Measurements from ENCODE around the gene PPP2R5C. TPM values are rescaled to one million over a fixed set of nuclear protein-coding genes. Genes with fewer than 3 reads are reported as not detected.

The PPP2R5C gene
- total RNA-seq, 1 experiment from 2014 or later: 96.1 TPM

DNA sequence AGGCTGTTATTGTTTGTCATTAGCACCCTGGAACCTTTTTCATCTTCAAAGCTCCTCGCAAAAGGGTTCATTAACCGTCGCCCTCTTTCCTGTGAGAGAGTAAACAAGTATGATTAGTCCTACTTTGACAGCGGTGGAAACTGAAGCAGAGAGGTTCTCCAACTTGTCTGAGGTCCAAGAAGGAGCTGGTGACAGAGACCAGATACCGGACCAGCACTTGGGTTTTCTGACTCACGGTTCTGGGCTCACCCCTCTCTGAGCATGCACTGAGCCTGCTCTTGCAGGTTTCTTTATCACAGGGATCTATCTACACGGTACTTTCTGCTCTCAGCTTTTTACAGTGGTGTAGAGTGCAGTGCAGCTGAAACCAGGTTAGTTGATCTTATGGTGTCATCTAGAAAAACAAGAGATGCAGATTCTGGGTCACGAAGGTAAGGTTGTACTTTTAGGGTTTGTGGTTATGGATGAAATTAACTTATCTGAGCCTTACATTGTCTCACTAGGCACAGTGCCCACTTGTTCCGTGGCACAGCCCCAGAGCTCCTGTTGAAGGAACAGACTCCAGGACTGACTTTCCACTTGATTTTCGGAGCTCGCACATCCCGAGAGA is 62.1 kb downstream of the PPP2R5C start:
- no peaks in the 10 kb centered on the region for H3K27me3 ChIP-seq (ENCODE audit: low read length)
- no peaks in the 10 kb centered on the region; the same call in 1 of the 2 replicates for H4K20me1 ChIP-seq (ENCODE audit: low read length)
- ATAC-seq: no peak
- no peak overlapping the region for H3K27ac ChIP-seq (ENCODE audit: low read length)
- H3K4me1 ChIP-seq (ENCODE audit: insufficient read depth, low read length): no peaks in the 10 kb centered on the region
- no peak overlapping the region for H3K4me3 ChIP-seq (ENCODE audit: low read length)
- ChIA-PET CTCF (no interaction called here), POLR2A (ENCODE audit: unreplicated experiment) (no interaction called here)
- peaks cover 13% of the 10 kb centered on the region for H3K36me3 ChIP-seq (ENCODE audit: low read depth, low read length)
- no peaks in the 10 kb centered on the region for H3K9me2 ChIP-seq (replicated peaks; ENCODE audit: low read length)
- no peaks in the 10 kb centered on the region for H3F3A ChIP-seq (ENCODE audit: low read length, unreplicated experiment)
- no peak overlapping the region for H3K4me2 ChIP-seq (ENCODE audit: low read length)
- no TSS peak for BruUV-seq (replicated peaks)
- DNase-seq: no peak
- peaks cover 85% of the 10 kb centered on the region for H3K79me2 ChIP-seq (ENCODE audit: low read length)
- TF ChIP-seq EZH2phosphoT487 (IDR thresholded peaks at IDR 0.05; ENCODE audit: borderline replicate concordance, low read length) (no peak), EZH2 (IDR thresholded peaks at IDR 0.05; ENCODE audit: low read length, unreplicated experiment) (no peak)
- TF ChIP-seq, protein P1, sequence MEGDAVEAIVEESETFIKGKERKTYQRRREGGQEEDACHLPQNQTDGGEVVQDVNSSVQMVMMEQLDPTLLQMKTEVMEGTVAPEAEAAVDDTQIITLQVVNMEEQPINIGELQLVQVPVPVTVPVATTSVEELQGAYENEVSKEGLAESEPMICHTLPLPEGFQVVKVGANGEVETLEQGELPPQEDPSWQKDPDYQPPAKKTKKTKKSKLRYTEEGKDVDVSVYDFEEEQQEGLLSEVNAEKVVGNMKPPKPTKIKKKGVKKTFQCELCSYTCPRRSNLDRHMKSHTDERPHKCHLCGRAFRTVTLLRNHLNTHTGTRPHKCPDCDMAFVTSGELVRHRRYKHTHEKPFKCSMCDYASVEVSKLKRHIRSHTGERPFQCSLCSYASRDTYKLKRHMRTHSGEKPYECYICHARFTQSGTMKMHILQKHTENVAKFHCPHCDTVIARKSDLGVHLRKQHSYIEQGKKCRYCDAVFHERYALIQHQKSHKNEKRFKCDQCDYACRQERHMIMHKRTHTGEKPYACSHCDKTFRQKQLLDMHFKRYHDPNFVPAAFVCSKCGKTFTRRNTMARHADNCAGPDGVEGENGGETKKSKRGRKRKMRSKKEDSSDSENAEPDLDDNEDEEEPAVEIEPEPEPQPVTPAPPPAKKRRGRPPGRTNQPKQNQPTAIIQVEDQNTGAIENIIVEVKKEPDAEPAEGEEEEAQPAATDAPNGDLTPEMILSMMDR (conservative IDR thresholded peaks at IDR 0.05; ENCODE audit: low read depth, low read length): no peak
- no peak overlapping the region for H2AFZ ChIP-seq (ENCODE audit: low read length)
- intact Hi-C loops (cut with micrococcal nuclease): no loop called here
- H3K9ac ChIP-seq (ENCODE audit: low read length): no peak overlapping the region
- no peaks in the 10 kb centered on the region for H3K9me3 ChIP-seq (ENCODE audit: low read length)

DNA sequence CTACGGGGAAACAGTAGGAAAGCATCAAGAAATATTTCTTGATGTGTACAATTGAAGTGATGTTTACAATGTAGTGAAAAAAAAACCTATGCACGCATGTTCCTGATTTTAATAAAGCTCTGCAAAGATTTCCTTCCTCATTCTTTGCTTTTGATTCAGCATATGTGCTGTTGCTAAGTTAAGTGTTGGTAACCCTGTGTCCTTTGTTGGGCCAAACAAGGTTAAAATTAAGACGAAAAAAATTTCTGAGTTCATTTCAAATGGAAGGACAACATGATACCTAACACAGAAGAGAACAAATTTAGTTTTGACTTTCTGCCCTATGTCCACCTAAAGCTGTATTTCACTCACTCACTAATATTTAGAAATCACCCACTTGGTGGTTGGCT is 62.8 kb downstream of the PPP2R5C start:
- Histone ChIP-seq H3K4me1 (ENCODE audit: insufficient read depth, low read length) (no peaks in the 10 kb centered on the region), H3K4me3 (ENCODE audit: low read length) (no peak overlapping the region), H3K9ac (ENCODE audit: low read length) (no peak overlapping the region), H3K4me2 (ENCODE audit: low read length) (no peak overlapping the region), H2AFZ (ENCODE audit: low read length) (no peak overlapping the region), H3K36me3 (ENCODE audit: low read depth, low read length) (peaks cover 13% of the 10 kb centered on the region), H3K27me3 (ENCODE audit: low read length) (no peaks in the 10 kb centered on the region), H3F3A (ENCODE audit: low read length, unreplicated experiment) (no peaks in the 10 kb centered on the region), H3K27ac (ENCODE audit: low read length) (no peak overlapping the region), H3K9me3 (ENCODE audit: low read length) (no peaks in the 10 kb centered on the region), H4K20me1 (ENCODE audit: low read length) (no peaks in the 10 kb centered on the region; the same call in 1 of the 2 replicates), H3K9me2 (replicated peaks; ENCODE audit: low read length) (no peaks in the 10 kb centered on the region), H3K79me2 (ENCODE audit: low read length) (peaks cover 82% of the 10 kb centered on the region)
- CTCF ChIA-PET: no interaction called here
- no peak for TF ChIP-seq EZH2 (IDR thresholded peaks at IDR 0.05; ENCODE audit: low read length, unreplicated experiment)
- no peak for TF ChIP-seq EZH2phosphoT487 (IDR thresholded peaks at IDR 0.05; ENCODE audit: borderline replicate concordance, low read length)
- ATAC-seq (no peak), DNase-seq (no peak)
- intact Hi-C loops (cut with micrococcal nuclease): no loop called here
- POLR2A ChIA-PET (ENCODE audit: unreplicated experiment): no interaction called here
- BruUV-seq (replicated peaks): no TSS peak

DNA sequence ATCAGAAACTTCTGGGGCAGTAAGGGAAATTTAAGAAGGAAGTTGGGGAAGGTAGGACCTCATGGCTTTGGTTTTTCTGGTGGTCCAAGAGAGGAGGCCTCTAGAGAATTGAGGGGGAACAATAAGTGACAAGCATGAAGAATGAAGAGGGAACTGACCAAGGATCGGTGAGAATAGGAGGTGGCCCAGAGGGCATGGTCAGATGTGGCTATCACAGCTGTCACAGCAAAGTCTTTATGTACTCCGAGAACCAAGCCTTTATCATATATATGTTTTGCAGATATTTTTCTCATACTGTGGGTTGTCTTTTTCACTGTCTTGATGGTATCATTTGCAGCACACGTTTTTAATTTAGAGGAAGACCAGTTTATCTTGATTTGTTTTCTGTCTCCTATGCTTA is 64.3 kb downstream of the PPP2R5C start:
- intact Hi-C loops (cut with micrococcal nuclease): no loop called here
- Histone ChIP-seq H3F3A (ENCODE audit: low read length, unreplicated experiment) (no peaks in the 10 kb centered on the region), H3K79me2 (ENCODE audit: low read length) (peaks cover 77% of the 10 kb centered on the region), H3K4me2 (ENCODE audit: low read length) (no peak overlapping the region), H3K4me1 (ENCODE audit: insufficient read depth, low read length) (no peaks in the 10 kb centered on the region), H4K20me1 (ENCODE audit: low read length) (no peaks in the 10 kb centered on the region; the same call in 1 of the 2 replicates), H3K27ac (ENCODE audit: low read length) (no peak overlapping the region), H3K4me3 (ENCODE audit: low read length) (no peak overlapping the region), H3K9ac (ENCODE audit: low read length) (no peak overlapping the region), H3K9me2 (replicated peaks; ENCODE audit: low read length) (no peaks in the 10 kb centered on the region), H3K27me3 (ENCODE audit: low read length) (no peaks in the 10 kb centered on the region), H3K36me3 (ENCODE audit: low read depth, low read length) (peaks cover 13% of the 10 kb centered on the region), H3K9me3 (ENCODE audit: low read length) (no peaks in the 10 kb centered on the region), H2AFZ (ENCODE audit: low read length) (no peak overlapping the region)
- TF ChIP-seq, protein P1 (conservative IDR thresholded peaks at IDR 0.05; ENCODE audit: low read depth, low read length): no peak
- TF ChIP-seq EZH2phosphoT487 (IDR thresholded peaks at IDR 0.05; ENCODE audit: borderline replicate concordance, low read length) (no peak), EZH2 (IDR thresholded peaks at IDR 0.05; ENCODE audit: low read length, unreplicated experiment) (no peak)
- ChIA-PET CTCF (no interaction called here), POLR2A (ENCODE audit: unreplicated experiment) (interaction anchor here (0.6 to 0.7 kb wide), 2 partner anchors 58 to 125 kb away, joined by 3 to 13 read pairs; no protein-coding TSS in a partner anchor)
- no peak for ATAC-seq
- BruUV-seq (replicated peaks): no TSS peak
- DNase-seq: no peak
